ENCODE measurements around the gene ERICH6. TPM values are rescaled to one million over a fixed set of nuclear protein-coding genes. Genes with fewer than 3 reads are reported as not detected.

Gene ERICH6
- total RNA-seq, 1 experiment from 2014 or later: 0.28 TPM

DNA sequence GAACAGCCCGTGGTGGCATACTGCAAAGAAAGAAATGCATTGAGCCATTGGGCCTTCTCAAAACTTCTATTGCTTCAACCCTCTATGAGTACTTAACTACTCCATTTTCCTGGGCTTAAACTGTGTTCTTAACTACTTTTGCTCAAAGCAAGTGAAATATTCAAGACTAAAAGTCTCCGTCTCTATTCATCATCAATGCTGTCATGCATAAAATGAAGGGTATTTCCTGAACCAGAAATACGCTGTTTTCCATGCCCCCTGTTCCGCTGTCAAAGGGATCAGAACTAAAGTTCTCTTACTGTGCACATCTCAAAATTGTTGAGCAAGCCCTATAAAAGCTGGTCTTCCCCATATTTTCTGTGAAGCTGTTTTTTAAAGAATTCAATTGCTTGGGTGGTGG, 39.0 kb upstream of the ERICH6 start:
- Histone ChIP-seq H3K27me3 (ENCODE audit: control insufficient read depth, insufficient read depth, low read length) (no peaks in the 10 kb centered on the region), H3K27ac (ENCODE audit: low read length) (no peak overlapping the region), H3K9me3 (ENCODE audit: control insufficient read depth, insufficient read depth, low read depth, low read length) (no peaks in the 10 kb centered on the region), H3K4me3 (ENCODE audit: low read depth in 2 of 2, low read length in 2 of 2) (no peak overlapping the region), H3K4me1 (ENCODE audit: control insufficient read depth, insufficient read depth, low read length) (peaks cover 3% of the 10 kb centered on the region; the same call in 1 of the 2 replicates), H3K36me3 (ENCODE audit: control insufficient read depth, insufficient read depth, low read length) (no peaks in the 10 kb centered on the region)
- DNase-seq (ENCODE audit: low read depth, low spot score) (no peak), ATAC-seq (no peak)
- in situ Hi-C loops (cut with HindIII; ENCODE audit: low pct_unique_long_range_greater_than_20kb, low sequenced_read_pairs): no loop called here
- CTCF ChIA-PET: interaction anchor here (0.6 kb wide), 1 partner anchor 25 kb away, joined by 4 read pairs; no protein-coding TSS in a partner anchor
- TF ChIP-seq, protein P1, sequence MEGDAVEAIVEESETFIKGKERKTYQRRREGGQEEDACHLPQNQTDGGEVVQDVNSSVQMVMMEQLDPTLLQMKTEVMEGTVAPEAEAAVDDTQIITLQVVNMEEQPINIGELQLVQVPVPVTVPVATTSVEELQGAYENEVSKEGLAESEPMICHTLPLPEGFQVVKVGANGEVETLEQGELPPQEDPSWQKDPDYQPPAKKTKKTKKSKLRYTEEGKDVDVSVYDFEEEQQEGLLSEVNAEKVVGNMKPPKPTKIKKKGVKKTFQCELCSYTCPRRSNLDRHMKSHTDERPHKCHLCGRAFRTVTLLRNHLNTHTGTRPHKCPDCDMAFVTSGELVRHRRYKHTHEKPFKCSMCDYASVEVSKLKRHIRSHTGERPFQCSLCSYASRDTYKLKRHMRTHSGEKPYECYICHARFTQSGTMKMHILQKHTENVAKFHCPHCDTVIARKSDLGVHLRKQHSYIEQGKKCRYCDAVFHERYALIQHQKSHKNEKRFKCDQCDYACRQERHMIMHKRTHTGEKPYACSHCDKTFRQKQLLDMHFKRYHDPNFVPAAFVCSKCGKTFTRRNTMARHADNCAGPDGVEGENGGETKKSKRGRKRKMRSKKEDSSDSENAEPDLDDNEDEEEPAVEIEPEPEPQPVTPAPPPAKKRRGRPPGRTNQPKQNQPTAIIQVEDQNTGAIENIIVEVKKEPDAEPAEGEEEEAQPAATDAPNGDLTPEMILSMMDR (IDR thresholded peaks at IDR 0.05): no peak
- TF ChIP-seq SIN3A (IDR thresholded peaks at IDR 0.05; ENCODE audit: borderline replicate concordance, insufficient read depth, low read depth, low read length): no peak
- no peak for TF ChIP-seq POLR2AphosphoS5 (IDR thresholded peaks at IDR 0.05; ENCODE audit: low read depth, low read length)
- TF ChIP-seq, protein P2, sequence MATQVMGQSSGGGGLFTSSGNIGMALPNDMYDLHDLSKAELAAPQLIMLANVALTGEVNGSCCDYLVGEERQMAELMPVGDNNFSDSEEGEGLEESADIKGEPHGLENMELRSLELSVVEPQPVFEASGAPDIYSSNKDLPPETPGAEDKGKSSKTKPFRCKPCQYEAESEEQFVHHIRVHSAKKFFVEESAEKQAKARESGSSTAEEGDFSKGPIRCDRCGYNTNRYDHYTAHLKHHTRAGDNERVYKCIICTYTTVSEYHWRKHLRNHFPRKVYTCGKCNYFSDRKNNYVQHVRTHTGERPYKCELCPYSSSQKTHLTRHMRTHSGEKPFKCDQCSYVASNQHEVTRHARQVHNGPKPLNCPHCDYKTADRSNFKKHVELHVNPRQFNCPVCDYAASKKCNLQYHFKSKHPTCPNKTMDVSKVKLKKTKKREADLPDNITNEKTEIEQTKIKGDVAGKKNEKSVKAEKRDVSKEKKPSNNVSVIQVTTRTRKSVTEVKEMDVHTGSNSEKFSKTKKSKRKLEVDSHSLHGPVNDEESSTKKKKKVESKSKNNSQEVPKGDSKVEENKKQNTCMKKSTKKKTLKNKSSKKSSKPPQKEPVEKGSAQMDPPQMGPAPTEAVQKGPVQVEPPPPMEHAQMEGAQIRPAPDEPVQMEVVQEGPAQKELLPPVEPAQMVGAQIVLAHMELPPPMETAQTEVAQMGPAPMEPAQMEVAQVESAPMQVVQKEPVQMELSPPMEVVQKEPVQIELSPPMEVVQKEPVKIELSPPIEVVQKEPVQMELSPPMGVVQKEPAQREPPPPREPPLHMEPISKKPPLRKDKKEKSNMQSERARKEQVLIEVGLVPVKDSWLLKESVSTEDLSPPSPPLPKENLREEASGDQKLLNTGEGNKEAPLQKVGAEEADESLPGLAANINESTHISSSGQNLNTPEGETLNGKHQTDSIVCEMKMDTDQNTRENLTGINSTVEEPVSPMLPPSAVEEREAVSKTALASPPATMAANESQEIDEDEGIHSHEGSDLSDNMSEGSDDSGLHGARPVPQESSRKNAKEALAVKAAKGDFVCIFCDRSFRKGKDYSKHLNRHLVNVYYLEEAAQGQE (IDR thresholded peaks at IDR 0.05; ENCODE audit: insufficient read depth in 1 of 2, low read depth in 2 of 2, low read length in 1 of 2): no peak
- no peak for TF ChIP-seq TCF7L2 (IDR thresholded peaks at IDR 0.05; ENCODE audit: low read depth, low read length)
- BruUV-seq (replicated peaks): no TSS peak
- intact Hi-C loops (cut with micrococcal nuclease; ENCODE audit: unreplicated experiment): loop anchor here (10.0 kb wide), 1 partner anchor 58 kb away; no protein-coding TSS in a partner anchor
- POLR2A ChIA-PET: no interaction called here

DNA sequence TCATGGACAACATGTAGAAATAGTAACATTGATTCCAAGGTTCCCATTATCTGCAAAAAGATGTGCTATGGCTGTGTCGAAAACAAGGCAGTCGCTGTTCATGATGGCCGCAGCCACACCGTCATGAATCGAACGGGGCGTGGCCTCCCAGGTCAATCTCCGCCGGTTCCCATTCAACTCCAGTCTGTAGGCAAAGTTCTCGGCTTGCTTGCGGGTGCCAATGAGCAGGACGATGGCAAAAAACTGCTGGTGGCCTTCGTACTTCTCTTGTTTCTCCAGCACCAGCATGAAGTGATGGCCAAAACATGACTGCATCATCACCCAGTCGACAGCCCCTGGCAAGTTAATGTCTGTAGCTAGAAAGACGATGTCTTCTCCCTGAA, 38.4 kb upstream of the ERICH6 start:
- no TSS peak for BruUV-seq (replicated peaks)
- Histone ChIP-seq H3K36me3 (ENCODE audit: control insufficient read depth, insufficient read depth, low read length) (no peaks in the 10 kb centered on the region), H3K27ac (ENCODE audit: low read length) (no peak overlapping the region), H3K9me3 (ENCODE audit: control insufficient read depth, insufficient read depth, low read depth, low read length) (no peaks in the 10 kb centered on the region), H3K4me3 (ENCODE audit: low read depth in 2 of 2, low read length in 2 of 2) (no peak overlapping the region), H3K27me3 (ENCODE audit: control insufficient read depth, insufficient read depth, low read length) (no peaks in the 10 kb centered on the region), H3K4me1 (ENCODE audit: control insufficient read depth, insufficient read depth, low read length) (peaks cover 3% of the 10 kb centered on the region; the same call in 1 of the 2 replicates)
- intact Hi-C loops (cut with micrococcal nuclease; ENCODE audit: unreplicated experiment): loop anchor here (10.0 kb wide), 1 partner anchor 57 kb away; no protein-coding TSS in a partner anchor
- in situ Hi-C loops (cut with HindIII; ENCODE audit: low pct_unique_long_range_greater_than_20kb, low sequenced_read_pairs): no loop called here
- TF ChIP-seq TCF7L2 (IDR thresholded peaks at IDR 0.05; ENCODE audit: low read depth, low read length) (no peak), SIN3A (IDR thresholded peaks at IDR 0.05; ENCODE audit: borderline replicate concordance, insufficient read depth, low read depth, low read length) (no peak), POLR2AphosphoS5 (IDR thresholded peaks at IDR 0.05; ENCODE audit: low read depth, low read length) (no peak)
- TF ChIP-seq, protein P2 (IDR thresholded peaks at IDR 0.05; ENCODE audit: insufficient read depth in 1 of 2, low read depth in 2 of 2, low read length in 1 of 2): no peak
- TF ChIP-seq, protein P1 (IDR thresholded peaks at IDR 0.05): no peak
- DNase-seq (ENCODE audit: low read depth, low spot score) (no peak), ATAC-seq (no peak)
- ChIA-PET POLR2A (no interaction called here), CTCF (no interaction called here)
